HEK293T (cell line): ENCODE measurements around the gene ZBTB33.

Experiments
- ARNT ChIP-seq: fragments of 450-650 bp; IDR thresholded peaks from 2 replicates; pipeline ENCODE4 v1.6.1; 2017; ENCODE audit warnings: mild to moderate bottlenecking
- BHLHE40 ChIP-seq: fragments of 450-650 bp; IDR thresholded peaks from 2 replicates; pipeline ENCODE4 v1.6.1; 2016; ENCODE audit warnings: mild to moderate bottlenecking, moderate library complexity, borderline replicate concordance
- CTBP1 ChIP-seq: fragments of 450-650 bp; IDR thresholded peaks from 2 replicates; pipeline ENCODE4 v1.6.1; 2016; ENCODE audit warnings: borderline replicate concordance
- FOXA1 ChIP-seq: fragments of 450-650 bp; IDR thresholded peaks from 2 replicates; pipeline ENCODE4 v1.6.1; 2016; ENCODE audit warnings: mild to moderate bottlenecking
- FOXK2 ChIP-seq: fragments of 450-650 bp; IDR thresholded peaks from 2 replicates; pipeline ENCODE4 v1.6.1; 2016; ENCODE audit warnings: mild to moderate bottlenecking
- FOXM1 ChIP-seq: fragments of 450-650 bp; IDR thresholded peaks from 2 replicates; pipeline ENCODE4 v1.6.1; 2017; ENCODE audit warnings: mild to moderate bottlenecking, borderline replicate concordance
- HDGF ChIP-seq: fragments of 450-650 bp; IDR thresholded peaks from 2 replicates; pipeline ENCODE4 v1.6.1; 2017; ENCODE audit warnings: antibody characterized with exemption, borderline replicate concordance
- L3MBTL2 ChIP-seq: fragments of 450-650 bp; conservative IDR thresholded peaks from 2 replicates; pipeline ENCODE4 v1.6.1; 2016; ENCODE audit warnings: mild to moderate bottlenecking
- LEF1 ChIP-seq: fragments of 450-650 bp; IDR thresholded peaks from 2 replicates; pipeline ENCODE4 v1.6.1; 2017; ENCODE audit warnings: mild to moderate bottlenecking, borderline replicate concordance
- NFRKB ChIP-seq: fragments of 450-650 bp; IDR thresholded peaks from 2 replicates; pipeline ENCODE4 v1.6.1; 2016; ENCODE audit warnings: mild to moderate bottlenecking, moderate library complexity
- PKNOX1 ChIP-seq: fragments of 450-650 bp; IDR thresholded peaks from 2 replicates; pipeline ENCODE4 v1.6.1; 2016
- SP1 ChIP-seq: fragments of 450-650 bp; IDR thresholded peaks from 2 replicates; pipeline ENCODE4 v1.6.1; 2017
- TARDBP ChIP-seq: fragments of 450-650 bp; IDR thresholded peaks from 2 replicates; pipeline ENCODE4 v1.6.1; 2016
- ZNF384 ChIP-seq: fragments of 450-650 bp; IDR thresholded peaks from 2 replicates; pipeline ENCODE4 v1.6.1; 2016

GRCh38 chrX:120200851-120201250 is 49.8 kb upstream of the ZBTB33 start:
- TF ChIP-seq FOXM1 = no peak
- TF ChIP-seq FOXA1 = no peak
- no peak for TF ChIP-seq SP1
- TF ChIP-seq BHLHE40 = no peak
- no peak for TF ChIP-seq ZNF384
- TF ChIP-seq LEF1 = no peak
- TF ChIP-seq FOXK2 = no peak
- TF ChIP-seq HDGF = no peak
- no peak for TF ChIP-seq CTBP1
- no peak for TF ChIP-seq TARDBP
- TF ChIP-seq PKNOX1 = no peak
- no peak for TF ChIP-seq NFRKB
- no peak for TF ChIP-seq ARNT
- no peak for TF ChIP-seq L3MBTL2
